Adrenal gland (tissue), 5 donors: ENCODE results near the gene CRHR1.

Experiments used
- CTCF ChIP-seq, 6 experiments: fragments of 450-650 bp in 4 of 6; fragments of 200-600 bp in 2 of 6; sonication (generic) in 1 of 6; IDR thresholded peaks; 1 replicate in 5 of 6; 2 replicates in 1 of 6; pipeline versions ENCODE4 v1.5.1 to v1.8.0; 2016 to 2021; ENCODE audit warnings: antibody characterized with exemption in 6 of 6, mild to moderate bottlenecking in 2 of 6, moderate library complexity in 1 of 6
- POLR2A ChIP-seq, 2 donors: fragments of 450-650 bp; IDR thresholded peaks; one replicate each; pipeline ENCODE4 v1.6.1; 2017; ENCODE audit warnings: antibody characterized with exemption in 2 of 2, mild to moderate bottlenecking in 2 of 2, moderate library complexity in 1 of 2
- donor health status: DM: no; HTN: no; CAD: no.

DNA sequence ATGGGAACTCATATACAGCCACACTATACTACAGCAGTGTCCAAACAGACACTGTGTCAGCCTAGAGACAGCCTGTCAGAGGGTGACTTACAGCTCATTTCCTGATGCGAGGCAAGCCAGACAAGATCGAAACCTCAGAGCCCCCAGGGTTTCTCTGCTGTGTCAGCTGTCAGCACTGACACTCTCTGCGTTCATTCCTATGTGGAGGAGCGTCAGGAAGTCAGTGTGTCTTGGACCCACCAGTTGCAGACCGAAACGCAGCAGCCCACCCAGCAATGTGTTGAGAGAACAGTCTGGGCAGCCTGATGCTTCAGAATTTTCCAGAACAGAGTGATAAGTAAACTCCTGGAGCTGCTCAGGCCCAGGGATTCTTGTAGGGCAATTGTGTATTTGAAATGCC, 89.6 kb downstream of the CRHR1 start:
- TF ChIP-seq CTCF (IDR thresholded peaks at IDR 0.05) (no peak), POLR2A (IDR thresholded peaks at IDR 0.05) (no peak)
